ENCODE measurements around the gene VAV3. TPM values are rescaled to one million over a fixed set of nuclear protein-coding genes. Genes with fewer than 3 reads are reported as not detected.

VAV3 gene
- total and polyA plus RNA-seq, 10 donors = 10.5 to 63.0 (median 38.8) TPM

DNA sequence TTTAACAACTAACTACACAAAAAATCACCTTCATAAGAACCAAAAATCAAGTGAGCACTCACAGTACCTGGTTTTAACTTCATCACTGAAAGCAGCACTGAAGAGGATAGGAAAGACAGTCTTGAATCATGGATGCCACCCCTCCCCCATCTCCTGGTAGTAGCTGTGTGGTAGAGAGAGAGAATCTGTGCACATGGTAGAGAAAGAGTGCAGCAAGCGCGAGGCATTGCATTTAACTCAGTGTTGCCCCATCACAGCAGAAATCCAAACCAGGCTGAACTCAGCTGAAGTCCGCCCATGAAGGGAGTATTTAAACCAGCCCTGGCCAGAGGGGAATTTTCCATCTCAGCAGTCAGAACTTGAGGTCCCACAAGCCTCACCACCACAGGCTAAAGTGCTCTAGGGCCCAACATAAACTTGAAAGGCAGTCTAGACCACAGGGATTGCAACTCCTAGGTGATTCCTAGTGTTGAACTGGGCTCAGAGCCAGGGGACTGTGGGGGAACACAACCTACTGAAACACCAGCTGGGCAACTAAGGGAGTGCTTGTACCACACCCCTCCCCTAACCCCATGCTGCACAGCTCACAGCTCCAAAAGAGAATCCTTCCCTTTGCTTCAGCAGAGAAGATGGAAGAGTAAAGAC is 38.4 kb downstream of the VAV3 start:
- no peak overlapping the region for H3K4me3 ChIP-seq
- no peak for TF ChIP-seq POLR2A (IDR thresholded peaks at IDR 0.05)
- TF ChIP-seq, protein P1, sequence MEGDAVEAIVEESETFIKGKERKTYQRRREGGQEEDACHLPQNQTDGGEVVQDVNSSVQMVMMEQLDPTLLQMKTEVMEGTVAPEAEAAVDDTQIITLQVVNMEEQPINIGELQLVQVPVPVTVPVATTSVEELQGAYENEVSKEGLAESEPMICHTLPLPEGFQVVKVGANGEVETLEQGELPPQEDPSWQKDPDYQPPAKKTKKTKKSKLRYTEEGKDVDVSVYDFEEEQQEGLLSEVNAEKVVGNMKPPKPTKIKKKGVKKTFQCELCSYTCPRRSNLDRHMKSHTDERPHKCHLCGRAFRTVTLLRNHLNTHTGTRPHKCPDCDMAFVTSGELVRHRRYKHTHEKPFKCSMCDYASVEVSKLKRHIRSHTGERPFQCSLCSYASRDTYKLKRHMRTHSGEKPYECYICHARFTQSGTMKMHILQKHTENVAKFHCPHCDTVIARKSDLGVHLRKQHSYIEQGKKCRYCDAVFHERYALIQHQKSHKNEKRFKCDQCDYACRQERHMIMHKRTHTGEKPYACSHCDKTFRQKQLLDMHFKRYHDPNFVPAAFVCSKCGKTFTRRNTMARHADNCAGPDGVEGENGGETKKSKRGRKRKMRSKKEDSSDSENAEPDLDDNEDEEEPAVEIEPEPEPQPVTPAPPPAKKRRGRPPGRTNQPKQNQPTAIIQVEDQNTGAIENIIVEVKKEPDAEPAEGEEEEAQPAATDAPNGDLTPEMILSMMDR (IDR thresholded peaks at IDR 0.05 in 8 of 11, conservative IDR thresholded peaks at IDR 0.05 in 3 of 11) = no peak
- TF ChIP-seq POLR2AphosphoS5 (IDR thresholded peaks at IDR 0.05) = no peak
- peak overlapping the region in 1 of 8 donors; percentile 18 for H3K27ac ChIP-seq
- no peaks in the 10 kb centered on the region for H3K36me3 ChIP-seq
- no peak for DNase-seq
- intact Hi-C loops (cut with DNase I; ENCODE audit: low total_unique reads) = no loop called here
- peaks cover 0 to 60% (median 16%) of the 10 kb centered on the region in 6 donors for H3K4me1 ChIP-seq
- no peaks in the 10 kb centered on the region for H3K27me3 ChIP-seq (replicated peaks in 1 of 7)
- H3K9me3 ChIP-seq = no peaks in the 10 kb centered on the region
- WGBS, 5 donors = 74 to 93% (median 76%) methylated on average over 3 of the region's 3 CpGs

DNA sequence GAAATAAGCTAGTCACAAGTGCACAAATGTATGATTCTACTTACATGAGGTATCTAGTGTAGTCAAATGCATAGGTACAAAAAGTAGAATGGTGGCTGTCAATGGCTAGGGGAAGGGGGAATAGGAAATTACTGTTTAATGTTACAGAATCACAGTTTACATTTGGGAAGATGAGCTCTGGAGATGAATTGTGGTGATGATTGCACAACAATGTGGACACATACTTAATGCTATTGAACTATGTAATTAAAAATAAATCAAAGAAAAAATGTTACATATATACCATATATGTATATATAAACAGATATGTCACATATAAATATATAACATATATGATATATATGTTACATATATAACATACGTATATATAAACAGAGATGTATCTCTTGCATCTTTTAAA is 39.4 kb downstream of the VAV3 start:
- H3K9me3 ChIP-seq = no peaks in the 10 kb centered on the region
- H3K36me3 ChIP-seq = no peaks in the 10 kb centered on the region
- H3K27me3 ChIP-seq (replicated peaks in 1 of 7) = no peaks in the 10 kb centered on the region
- peaks cover 7 to 69% (median 26%) of the 10 kb centered on the region in 6 donors for H3K4me1 ChIP-seq
- DNase-seq = no peak
- H3K27ac ChIP-seq = no peak overlapping the region
- no peak overlapping the region for H3K4me3 ChIP-seq
- no peak for TF ChIP-seq POLR2AphosphoS5 (IDR thresholded peaks at IDR 0.05)
- TF ChIP-seq, protein P1 (IDR thresholded peaks at IDR 0.05 in 8 of 11, conservative IDR thresholded peaks at IDR 0.05 in 3 of 11) = no peak
- TF ChIP-seq POLR2A (IDR thresholded peaks at IDR 0.05) = no peak
- WGBS, 5 donors = 35 to 91% (median 84%) methylated on average over 1 of the region's 1 CpG
- intact Hi-C loops (cut with DNase I; ENCODE audit: low total_unique reads) = no loop called here

- 60 to 83% (median 73%) methylated on average over 6 of the region's 6 CpGs for WGBS, 5 donors
- intact Hi-C loops (cut with DNase I; ENCODE audit: low total_unique reads) = no loop called here
- DNase-seq = no peak
- Histone ChIP-seq H3K36me3 (no peaks in the 10 kb centered on the region), H3K4me1 (peaks cover 13 to 73% (median 29%) of the 10 kb centered on the region in 6 donors), H3K27ac (peak overlapping the region in 5 of 8 donors; percentile 28 to 66 (median 52)), H3K4me3 (no peak overlapping the region), H3K27me3 (replicated peaks in 1 of 7) (no peaks in the 10 kb centered on the region), H3K9me3 (peaks cover 0 to 4% (median 0%) of the 10 kb centered on the region in 8 donors)
- peak in 1 of 3 donors; percentile 31 for TF ChIP-seq POLR2AphosphoS5 (IDR thresholded peaks at IDR 0.05)
- TF ChIP-seq POLR2A (IDR thresholded peaks at IDR 0.05) = no peak
Measured at GRCh38 chr1:107920999-107921398, 44.0 kb downstream of the VAV3 start.

- Histone ChIP-seq H3K4me1 (peaks cover 13 to 76% (median 31%) of the 10 kb centered on the region in 6 donors), H3K27ac (peak overlapping the region in 6 of 8 donors; percentile 28 to 66 (median 51)), H3K9me3 (peaks cover 0 to 4% (median 0%) of the 10 kb centered on the region in 8 donors), H3K36me3 (no peaks in the 10 kb centered on the region), H3K4me3 (no peak overlapping the region), H3K27me3 (replicated peaks in 1 of 7) (no peaks in the 10 kb centered on the region)
- intact Hi-C loops (cut with DNase I; ENCODE audit: low total_unique reads) = no loop called here
- 30 to 43% (median 39%) methylated on average over 1 of the region's 1 CpG for WGBS, 5 donors
- DNase-seq = no peak
- no peak for TF ChIP-seq POLR2A (IDR thresholded peaks at IDR 0.05)
- TF ChIP-seq, protein P1 (IDR thresholded peaks at IDR 0.05 in 8 of 11, conservative IDR thresholded peaks at IDR 0.05 in 3 of 11) = no peak
- no peak for TF ChIP-seq POLR2AphosphoS5 (IDR thresholded peaks at IDR 0.05)
Measured at GRCh38 chr1:107920561-107920960, 44.4 kb downstream of the VAV3 start.

Data from spleen (tissue), 11 donors.